ENCODE data around the gene MRPL36. TPM values are rescaled to one million over a fixed set of nuclear protein-coding genes. Genes with fewer than 3 reads are reported as not detected.

Gene MRPL36
- total RNA-seq, 4 donors from 2014 or later, result 42.6 to 56.1 (median 46.2) TPM

- H3K36me3 ChIP-seq, result no peaks in the 10 kb centered on the region
Measured at GRCh38 chr5:1771149-1772065, 28.2 kb downstream of the MRPL36 start.

GRCh38 chr5:1770443-1770802, 29.2 kb downstream of the MRPL36 start:
- intact Hi-C loops (cut with DNase I), result no loop called here
- Histone ChIP-seq H3K9me3 (peaks cover 0 to 8% (median 2%) of the 10 kb centered on the region in 4 donors), H3K36me3 (no peaks in the 10 kb centered on the region), H3K4me3 (no peak overlapping the region), H3K27me3 (peaks cover 0 to 55% (median 0%) of the 10 kb centered on the region in 4 donors), H3K4me1 (no peaks in the 10 kb centered on the region), H3K27ac (replicated peaks in 1 of 4) (no peak overlapping the region)
- TF ChIP-seq CTCF (IDR thresholded peaks at IDR 0.05) (no peak), EP300 (IDR thresholded peaks at IDR 0.05) (no peak), POLR2AphosphoS5 (IDR thresholded peaks at IDR 0.05) (no peak), POLR2A (IDR thresholded peaks at IDR 0.05; ENCODE audit: low read depth) (no peak)
- 68% methylated on average over 6 of the region's 6 CpGs for WGBS
- DNase-seq (ENCODE audit: extremely low spot score), result no peak

More at GRCh38 chr5:1771149-1772065, 28.2 kb downstream of the MRPL36 start:
- Histone ChIP-seq H3K27ac (replicated peaks in 1 of 4) (no peak overlapping the region), H3K4me3 (no peak overlapping the region), H3K4me1 (no peaks in the 10 kb centered on the region), H3K9me3 (peaks cover 0 to 9% (median 2%) of the 10 kb centered on the region in 4 donors), H3K27me3 (peaks cover 0 to 45% (median 0%) of the 10 kb centered on the region in 4 donors)
- intact Hi-C loops (cut with DNase I), result no loop called here
- no peak for TF ChIP-seq POLR2AphosphoS5 (IDR thresholded peaks at IDR 0.05)
- TF ChIP-seq EP300 (IDR thresholded peaks at IDR 0.05), result no peak
- no peak for TF ChIP-seq CTCF (IDR thresholded peaks at IDR 0.05)
- no peak for TF ChIP-seq POLR2A (IDR thresholded peaks at IDR 0.05; ENCODE audit: low read depth)
- no peak for DNase-seq (ENCODE audit: extremely low spot score)
- WGBS, result 63% methylated on average over 15 of the region's 20 CpGs

GRCh38 chr5:1769752-1770442, 29.7 kb downstream of the MRPL36 start:
- Histone ChIP-seq H3K9me3 (peaks cover 0 to 3% (median 1%) of the 10 kb centered on the region in 4 donors), H3K4me3 (no peak overlapping the region), H3K27ac (replicated peaks in 1 of 4) (no peak overlapping the region), H3K36me3 (no peaks in the 10 kb centered on the region), H3K4me1 (no peaks in the 10 kb centered on the region), H3K27me3 (peaks cover 0 to 60% (median 0%) of the 10 kb centered on the region in 4 donors)
- intact Hi-C loops (cut with DNase I), result no loop called here
- DNase-seq (ENCODE audit: extremely low spot score), result no peak
- WGBS, result 84% methylated on average over 30 of the region's 30 CpGs
- TF ChIP-seq CTCF (IDR thresholded peaks at IDR 0.05), result no peak
- TF ChIP-seq POLR2A (IDR thresholded peaks at IDR 0.05; ENCODE audit: low read depth), result no peak
- TF ChIP-seq POLR2AphosphoS5 (IDR thresholded peaks at IDR 0.05), result no peak
- TF ChIP-seq EP300 (IDR thresholded peaks at IDR 0.05), result no peak

- no peak for DNase-seq (ENCODE audit: extremely low spot score)
- H3K27me3 ChIP-seq, result peaks cover 0 to 68% (median 0%) of the 10 kb centered on the region in 4 donors
- no peaks in the 10 kb centered on the region for H3K4me1 ChIP-seq
- H3K4me3 ChIP-seq, result no peak overlapping the region
- H3K9me3 ChIP-seq, result peaks cover 0 to 3% (median 0%) of the 10 kb centered on the region in 4 donors
- no peak overlapping the region for H3K27ac ChIP-seq (replicated peaks in 1 of 4)
- no peaks in the 10 kb centered on the region for H3K36me3 ChIP-seq
- intact Hi-C loops (cut with DNase I), result no loop called here
- TF ChIP-seq EP300 (IDR thresholded peaks at IDR 0.05), result no peak
- TF ChIP-seq POLR2A (IDR thresholded peaks at IDR 0.05; ENCODE audit: low read depth), result no peak
- TF ChIP-seq POLR2AphosphoS5 (IDR thresholded peaks at IDR 0.05), result no peak
- no peak for TF ChIP-seq CTCF (IDR thresholded peaks at IDR 0.05)
- 95% methylated on average over 11 of the region's 54 CpGs for WGBS
Measured at GRCh38 chr5:1769017-1769640, 30.5 kb downstream of the MRPL36 start.

Data from esophagus muscularis mucosa (tissue), 4 donors.